ENCODE results near the gene SHBG.

DNA sequence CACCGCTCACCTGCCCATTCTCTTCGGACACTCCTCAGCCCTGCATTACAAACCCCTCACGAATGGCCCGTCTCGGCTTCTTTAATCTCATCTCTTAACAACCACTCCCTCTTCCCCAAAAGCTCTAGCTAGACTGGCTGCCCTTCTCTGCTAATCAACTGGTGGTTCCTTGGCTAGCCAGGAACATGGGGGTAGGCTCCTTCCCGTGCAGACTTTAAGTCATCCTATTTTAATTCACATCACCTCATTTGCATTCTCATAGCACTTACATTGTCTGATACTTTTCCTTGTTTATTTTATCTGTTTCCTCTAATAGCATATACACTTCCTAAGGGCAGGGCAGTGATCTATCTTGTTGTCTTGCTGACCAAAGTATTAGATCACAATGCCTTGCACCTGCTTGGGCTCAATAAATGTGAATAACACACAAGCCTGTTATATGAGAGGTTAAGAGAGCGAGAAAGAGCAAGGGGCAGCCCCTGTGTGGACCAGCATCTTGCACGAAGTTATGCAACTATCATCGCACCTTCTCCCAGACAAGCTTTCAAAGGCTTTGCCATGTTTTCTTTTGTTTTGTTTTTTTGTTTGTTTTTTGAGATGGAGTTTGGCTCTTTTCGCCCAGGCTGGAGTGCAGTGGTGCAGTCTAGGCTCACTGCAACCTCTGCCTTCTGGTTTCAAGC lies 47.6 kb downstream of the SHBG start:
- TF ChIP-seq, protein P1, sequence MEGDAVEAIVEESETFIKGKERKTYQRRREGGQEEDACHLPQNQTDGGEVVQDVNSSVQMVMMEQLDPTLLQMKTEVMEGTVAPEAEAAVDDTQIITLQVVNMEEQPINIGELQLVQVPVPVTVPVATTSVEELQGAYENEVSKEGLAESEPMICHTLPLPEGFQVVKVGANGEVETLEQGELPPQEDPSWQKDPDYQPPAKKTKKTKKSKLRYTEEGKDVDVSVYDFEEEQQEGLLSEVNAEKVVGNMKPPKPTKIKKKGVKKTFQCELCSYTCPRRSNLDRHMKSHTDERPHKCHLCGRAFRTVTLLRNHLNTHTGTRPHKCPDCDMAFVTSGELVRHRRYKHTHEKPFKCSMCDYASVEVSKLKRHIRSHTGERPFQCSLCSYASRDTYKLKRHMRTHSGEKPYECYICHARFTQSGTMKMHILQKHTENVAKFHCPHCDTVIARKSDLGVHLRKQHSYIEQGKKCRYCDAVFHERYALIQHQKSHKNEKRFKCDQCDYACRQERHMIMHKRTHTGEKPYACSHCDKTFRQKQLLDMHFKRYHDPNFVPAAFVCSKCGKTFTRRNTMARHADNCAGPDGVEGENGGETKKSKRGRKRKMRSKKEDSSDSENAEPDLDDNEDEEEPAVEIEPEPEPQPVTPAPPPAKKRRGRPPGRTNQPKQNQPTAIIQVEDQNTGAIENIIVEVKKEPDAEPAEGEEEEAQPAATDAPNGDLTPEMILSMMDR (IDR thresholded peaks at IDR 0.05): no peak
- TF ChIP-seq POLR2AphosphoS5 (IDR thresholded peaks at IDR 0.05): no peak
- TF ChIP-seq EP300 (IDR thresholded peaks at IDR 0.05; ENCODE audit: low read depth): no peak

All from transverse colon (tissue), 4 donors.